Mesothelial cell of epicardium (in vitro differentiated cells): ENCODE results near the gene CNIH1. TPM values are rescaled to one million over a fixed set of nuclear protein-coding genes. Genes with fewer than 3 reads are reported as not detected.

Source experiments
- DNase-seq, 2 experiments: peaks; one replicate each; pipeline ENCODE4 v3.0.0; 2021; ENCODE audit warnings: low spot score in 2 of 2; ENCODE audit not compliant: unreplicated experiment in 2 of 2
- H3K27ac Mint-ChIP-seq: 2 replicates; pipeline ENCODE4 v1.8.0; 2021; ENCODE audit warnings: mixed read lengths
- H3K27me3 Mint-ChIP-seq: 2 replicates; pipeline ENCODE4 v1.8.0; 2021; ENCODE audit warnings: low read depth, mixed read lengths
- H3K36me3 Mint-ChIP-seq: 2 replicates; pipeline ENCODE4 v1.8.0; 2021; ENCODE audit warnings: mixed read lengths
- H3K4me1 Mint-ChIP-seq: 2 replicates; pipeline ENCODE4 v1.8.0; 2021; ENCODE audit warnings: mixed read lengths
- H3K4me3 Mint-ChIP-seq: 2 replicates; pipeline ENCODE4 v1.8.0; 2021; ENCODE audit warnings: mild to moderate bottlenecking, moderate library complexity, mixed read lengths
- H3K9me3 Mint-ChIP-seq: 2 replicates; pipeline ENCODE4 v1.8.0; 2021; ENCODE audit warnings: mixed read lengths
- total RNA-seq: library from RNA; stranded (reverse); gene quantifications from 3 replicates; pipeline ENCODE4 v1.2.1, GENCODE V29; 2021
- TF ChIP-seq, protein P1 (sequence below): fragments of 200-600 bp; sonication (generic); IDR thresholded peaks from one replicate; pipeline ENCODE4 v1.5.0; 2021; ENCODE audit warnings: antibody characterized with exemption; ENCODE audit not compliant: unreplicated experiment

Gene CNIH1
- total RNA-seq, 1 donor from 2014 or later, result 97.6 TPM

DNA sequence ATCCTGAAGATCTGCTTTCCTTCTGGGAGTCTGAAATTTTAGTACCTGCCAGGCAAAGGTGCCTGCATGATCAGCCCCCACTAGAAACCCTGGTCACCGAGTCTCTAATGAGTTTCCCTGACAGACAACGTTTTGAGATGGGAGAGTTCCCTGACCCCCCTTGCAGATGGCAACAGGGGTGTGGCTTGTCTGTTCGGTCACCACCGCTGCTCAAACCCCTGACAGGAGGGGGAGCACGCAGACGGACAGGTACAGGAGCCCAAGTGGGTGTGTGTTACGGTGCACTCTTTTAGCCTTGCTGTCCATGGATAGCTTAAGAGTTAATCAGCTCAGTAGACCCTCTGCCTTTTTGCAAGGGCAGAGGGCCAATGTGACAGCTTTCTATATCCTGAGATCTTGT lies 63.7 kb downstream of the CNIH1 start:
- TF ChIP-seq, protein P1, sequence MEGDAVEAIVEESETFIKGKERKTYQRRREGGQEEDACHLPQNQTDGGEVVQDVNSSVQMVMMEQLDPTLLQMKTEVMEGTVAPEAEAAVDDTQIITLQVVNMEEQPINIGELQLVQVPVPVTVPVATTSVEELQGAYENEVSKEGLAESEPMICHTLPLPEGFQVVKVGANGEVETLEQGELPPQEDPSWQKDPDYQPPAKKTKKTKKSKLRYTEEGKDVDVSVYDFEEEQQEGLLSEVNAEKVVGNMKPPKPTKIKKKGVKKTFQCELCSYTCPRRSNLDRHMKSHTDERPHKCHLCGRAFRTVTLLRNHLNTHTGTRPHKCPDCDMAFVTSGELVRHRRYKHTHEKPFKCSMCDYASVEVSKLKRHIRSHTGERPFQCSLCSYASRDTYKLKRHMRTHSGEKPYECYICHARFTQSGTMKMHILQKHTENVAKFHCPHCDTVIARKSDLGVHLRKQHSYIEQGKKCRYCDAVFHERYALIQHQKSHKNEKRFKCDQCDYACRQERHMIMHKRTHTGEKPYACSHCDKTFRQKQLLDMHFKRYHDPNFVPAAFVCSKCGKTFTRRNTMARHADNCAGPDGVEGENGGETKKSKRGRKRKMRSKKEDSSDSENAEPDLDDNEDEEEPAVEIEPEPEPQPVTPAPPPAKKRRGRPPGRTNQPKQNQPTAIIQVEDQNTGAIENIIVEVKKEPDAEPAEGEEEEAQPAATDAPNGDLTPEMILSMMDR, result no peak
- no peak overlapping the region for H3K27ac Mint-ChIP-seq
- no peaks in the 10 kb centered on the region for H3K36me3 Mint-ChIP-seq
- peaks cover 6% of the 10 kb centered on the region for H3K9me3 Mint-ChIP-seq
- no peaks in the 10 kb centered on the region for H3K27me3 Mint-ChIP-seq
- H3K4me1 Mint-ChIP-seq, result peaks cover 30% of the 10 kb centered on the region
- H3K4me3 Mint-ChIP-seq, result no peak overlapping the region
- DNase-seq, result no peak

DNA sequence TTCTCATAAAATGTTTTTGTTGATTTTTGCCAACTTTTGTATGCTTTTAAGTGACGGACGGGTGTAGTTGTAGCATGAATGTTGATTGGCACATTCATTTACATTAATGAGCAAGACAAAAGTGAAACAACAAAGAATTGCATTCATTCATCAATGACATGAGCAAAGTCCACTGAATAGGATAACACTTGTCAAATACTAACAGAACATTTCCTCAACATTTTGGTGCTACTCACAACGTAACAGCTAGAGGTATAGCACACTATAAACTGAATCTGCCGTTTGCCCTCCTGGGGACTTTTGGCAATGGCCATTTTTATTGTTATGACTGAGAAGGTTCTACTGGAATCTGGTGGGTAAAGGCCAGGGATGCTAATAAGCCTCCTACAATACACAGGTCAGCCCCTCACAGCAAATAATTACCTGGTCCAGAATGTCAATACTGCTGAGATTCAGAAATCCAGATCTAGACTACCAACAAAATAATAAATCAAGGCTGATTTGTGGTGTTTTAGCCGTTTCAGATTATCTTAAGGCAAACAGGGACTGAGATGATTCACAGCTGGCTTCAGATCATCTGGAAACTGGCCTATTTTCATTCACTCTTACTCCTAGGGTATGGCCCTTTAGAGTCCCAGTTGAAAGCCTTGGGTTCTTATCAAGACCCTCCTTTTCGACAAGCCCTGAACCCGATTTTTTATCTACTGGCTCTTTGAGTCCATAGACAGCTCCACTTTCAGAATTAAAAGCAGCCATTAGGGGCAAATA lies 66.9 kb downstream of the CNIH1 start:
- H3K4me3 Mint-ChIP-seq, result no peak overlapping the region
- no peaks in the 10 kb centered on the region for H3K27me3 Mint-ChIP-seq
- peaks cover 22% of the 10 kb centered on the region for H3K4me1 Mint-ChIP-seq
- TF ChIP-seq, protein P1, result no peak
- no peak overlapping the region for H3K27ac Mint-ChIP-seq
- no peaks in the 10 kb centered on the region for H3K36me3 Mint-ChIP-seq
- DNase-seq, result no peak
- H3K9me3 Mint-ChIP-seq, result no peaks in the 10 kb centered on the region

Other genes starting within 250 kb of the CNIH1 start
- 10.3 to 11.6 TPM (median 10.3 TPM) in 3 replicates for gene CDKN3, start 44.4 kb downstream of the CNIH1 start, total RNA-seq
- gene GMFB, start 47.6 kb upstream of the CNIH1 start, total RNA-seq, result 56.1 to 56.5 TPM (median 56.1 TPM) in 3 replicates
- gene CGRRF1, start 68.5 kb upstream of the CNIH1 start, total RNA-seq, result 15.4 to 17.1 TPM (median 16.8 TPM) in 3 replicates
- gene SAMD4A, start 125.8 kb upstream of the CNIH1 start, total RNA-seq, result 27.8 to 30.0 TPM (median 29.6 TPM) in 3 replicates